HG03521 (cell line): ENCODE data around the gene SLC34A3.
A peak's percentile ranks its signal among the peaks of the same experiment; 100 is the strongest.

Experiments used
- ATAC-seq: cut with Tn5 transposase; IDR thresholded peaks from one replicate; pipeline ENCODE4 v1.9.1; 2021; ENCODE audit warnings: mild to moderate bottlenecking, moderate library complexity; ENCODE audit not compliant: unreplicated experiment

The SLC34A3 gene

GRCh38 chr9:137230705-137231371, at the start of gene SLC34A3:
Gene SLC34A3 (plus strand): TSS chr9:137230901. CDS start chr9:137231703, 802 bp downstream.
- no peak for ATAC-seq

GRCh38 chr9:137181680-137182079, 49.0 kb upstream of the SLC34A3 start:
- ATAC-seq: no peak

DNA sequence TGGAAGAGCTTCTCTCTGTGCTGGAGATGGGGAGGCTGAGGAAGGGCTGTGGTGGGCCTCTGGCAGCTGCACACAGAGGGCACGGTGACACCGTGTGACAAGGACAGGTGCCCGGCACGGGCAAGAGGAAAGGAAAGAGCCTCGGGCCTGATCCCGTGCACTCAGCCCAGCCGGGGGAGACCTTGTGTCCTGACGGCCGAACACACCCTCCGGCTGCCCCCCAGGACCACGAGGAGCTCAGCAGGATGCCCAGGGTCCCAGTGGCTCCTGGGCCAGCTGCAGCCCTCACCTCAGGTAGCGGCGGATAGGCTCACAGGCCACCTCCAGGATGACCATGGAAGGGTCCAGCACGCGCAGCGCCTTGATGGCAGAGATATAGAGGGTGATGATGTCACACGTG, 47.9 kb upstream of the SLC34A3 start:
- no peak for ATAC-seq

DNA sequence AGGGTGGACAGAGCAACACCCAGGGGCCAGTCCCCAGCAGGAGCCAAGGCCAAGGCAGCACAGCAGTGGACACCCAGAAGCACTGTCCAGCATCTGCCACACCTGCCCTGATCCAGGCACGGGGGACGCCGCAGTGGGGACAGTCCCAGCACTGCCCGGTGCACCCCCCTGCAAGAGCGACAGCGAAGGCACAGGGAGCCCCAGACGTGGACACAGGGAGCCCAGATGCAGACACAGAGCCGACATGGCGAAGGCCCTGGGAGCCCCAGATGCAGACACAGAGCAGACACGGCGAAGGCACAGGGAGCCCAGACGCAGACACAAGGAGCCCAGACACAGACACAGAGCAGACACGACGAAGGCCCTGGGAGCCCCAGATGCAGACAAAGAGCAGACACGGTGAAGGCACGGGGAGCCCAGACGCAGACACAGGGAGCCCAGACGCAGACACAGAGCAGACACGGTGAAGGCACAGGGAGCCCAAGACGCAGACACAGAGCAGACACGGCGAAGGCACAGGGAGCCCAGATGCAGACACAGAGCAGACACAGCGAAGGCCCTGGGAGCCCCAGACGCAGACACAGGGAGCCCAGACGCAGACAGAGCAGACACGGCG, 46.6 kb upstream of the SLC34A3 start:
- ATAC-seq: no peak

GRCh38 chr9:137184881-137185660, 45.6 kb upstream of the SLC34A3 start:
- ATAC-seq: no peak

GRCh38 chr9:137185921-137186320, 44.8 kb upstream of the SLC34A3 start:
- ATAC-seq: no peak

GRCh38 chr9:137186385-137186784, 44.3 kb upstream of the SLC34A3 start:
- ATAC-seq: no peak

DNA sequence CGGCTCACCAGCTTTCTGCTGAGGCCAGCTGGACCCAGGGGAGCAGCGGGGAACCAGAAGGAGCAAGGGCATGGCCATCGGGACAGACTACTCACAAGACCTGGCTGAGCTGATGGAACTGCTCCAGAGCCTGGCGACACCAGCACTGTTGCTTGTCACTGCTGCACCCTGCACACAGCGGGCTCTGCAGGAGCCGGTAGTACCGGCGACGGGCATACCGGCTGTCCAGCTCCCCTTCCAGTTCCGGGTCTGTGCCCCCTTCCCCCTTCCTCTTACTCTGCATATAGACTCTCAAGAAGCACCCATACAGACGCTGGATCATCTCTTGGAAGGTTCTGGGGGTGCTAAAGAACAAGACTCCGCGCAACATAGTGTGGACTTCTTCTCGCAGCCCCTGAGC, 43.3 kb upstream of the SLC34A3 start:
- no peak for ATAC-seq

DNA sequence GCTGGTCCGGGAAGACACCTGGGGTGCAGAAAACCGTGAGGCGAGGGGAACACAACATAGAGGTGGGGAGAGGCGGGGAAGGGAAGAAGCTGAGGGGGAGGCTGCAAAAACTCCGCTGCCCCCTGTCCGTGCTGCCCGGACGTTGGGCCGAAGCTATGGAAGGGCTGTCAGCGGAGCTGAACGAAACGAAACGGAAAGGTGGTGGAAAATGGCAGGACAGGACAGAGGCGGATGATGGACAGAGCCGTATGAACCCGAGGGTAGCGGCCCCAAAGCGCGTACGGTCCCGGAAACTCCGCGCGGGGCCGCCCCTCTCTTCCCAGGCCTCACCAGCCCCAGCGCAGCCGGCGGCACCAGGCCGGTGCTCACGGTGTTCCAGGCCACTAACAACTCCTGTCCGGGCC, 42.6 kb upstream of the SLC34A3 start:
- ATAC-seq: peak; percentile 2

DNA sequence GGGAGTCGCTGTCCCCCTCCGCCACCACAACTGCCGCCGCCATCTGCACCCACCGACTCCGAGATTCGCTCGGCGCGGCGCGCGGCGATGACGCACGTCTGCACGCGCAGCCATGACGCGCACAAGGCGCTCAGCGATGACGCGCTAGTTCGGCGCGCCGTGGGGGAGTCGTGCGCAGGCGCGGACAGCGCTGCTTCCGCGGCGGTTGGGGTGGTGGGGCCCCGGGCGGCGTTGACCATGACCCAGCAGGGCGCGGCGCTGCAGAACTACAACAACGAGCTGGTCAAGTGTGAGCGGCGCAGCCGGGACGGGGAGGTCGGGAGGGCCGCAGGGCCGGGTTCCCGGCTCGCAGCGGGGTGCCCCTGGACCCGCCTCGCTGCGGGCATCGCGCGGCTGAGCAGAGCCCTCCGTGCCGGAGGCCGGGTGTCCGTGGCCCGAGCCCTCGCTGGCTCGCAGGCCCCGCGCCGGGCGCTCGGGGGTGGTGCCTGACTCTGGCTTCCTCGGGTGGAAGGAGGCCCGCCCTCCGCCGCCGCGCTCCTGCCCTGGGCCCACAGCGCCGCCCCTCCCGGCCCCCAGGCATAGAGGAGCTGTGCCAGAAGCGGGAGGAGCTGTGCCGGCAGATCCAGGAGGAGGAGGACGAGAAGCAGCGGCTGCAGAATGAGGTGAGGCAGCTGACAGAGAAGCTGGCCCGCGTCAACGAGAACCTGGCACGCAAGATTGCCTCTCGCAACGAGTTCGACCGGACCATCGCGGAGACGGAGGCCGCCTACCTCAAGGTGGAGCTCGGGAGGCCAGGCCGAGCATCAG, 42.0 kb upstream of the SLC34A3 start, which contains the start of the genes ANAPC2 and SSNA1:
ANAPC2 (minus strand) TSS at position 71 of the 807 bp plus-strand sequence; CDS start at position 43, 28 bp downstream.
SSNA1 (plus strand) TSS at position 187 of the 807 bp plus-strand sequence; CDS start at position 238, 51 bp downstream.
- ATAC-seq: peak; percentile 76

GRCh38 chr9:137189297-137190295, 41.1 kb upstream of the SLC34A3 start:
- ATAC-seq: no peak

DNA sequence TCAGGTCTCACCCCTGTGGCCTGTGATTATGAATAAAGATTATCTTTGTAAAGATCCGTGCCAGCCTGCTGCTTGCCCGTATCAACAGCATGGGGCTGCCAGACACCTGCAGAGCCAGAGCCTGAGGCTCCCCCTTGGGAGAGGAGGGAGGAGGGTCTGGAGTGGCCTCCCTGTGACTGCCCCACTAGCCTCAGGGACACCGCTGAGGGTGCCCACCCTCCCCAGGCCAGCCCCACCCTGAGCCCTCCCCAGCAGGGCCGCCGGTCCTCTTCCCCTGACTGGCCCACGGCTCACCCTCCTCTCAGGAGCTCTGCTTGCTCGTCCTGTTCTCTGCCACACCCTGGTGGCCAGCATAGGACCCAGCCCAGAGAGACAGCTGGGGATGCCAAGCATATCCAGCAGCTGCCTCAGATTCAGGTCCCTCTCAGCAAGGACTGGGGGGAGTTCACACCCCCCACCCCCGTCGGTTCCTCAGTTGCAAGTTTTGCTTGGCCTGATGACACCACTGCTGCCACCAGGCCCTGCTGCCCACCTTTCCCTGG, 40.3 kb upstream of the SLC34A3 start:
- ATAC-seq: no peak

DNA sequence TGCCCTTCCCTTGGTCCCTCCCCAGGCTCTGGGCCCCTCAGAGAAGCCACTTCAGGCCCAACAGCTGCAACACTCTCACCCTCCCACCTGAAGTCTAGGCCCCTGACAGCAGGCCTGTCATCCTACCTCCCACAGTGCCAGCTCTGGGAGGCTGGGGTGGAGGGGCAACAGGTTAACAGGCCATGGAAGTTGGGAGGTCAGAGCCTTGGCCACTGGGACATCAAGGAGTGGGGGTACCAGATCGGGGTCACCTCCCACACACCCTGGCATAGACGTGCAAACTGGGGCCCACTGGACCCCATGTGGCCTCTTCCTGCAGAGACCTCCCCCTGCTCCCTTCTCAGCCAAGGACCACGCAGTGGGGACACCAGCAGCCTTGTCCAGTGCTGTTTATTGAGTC, 39.5 kb upstream of the SLC34A3 start:
- no peak for ATAC-seq

DNA sequence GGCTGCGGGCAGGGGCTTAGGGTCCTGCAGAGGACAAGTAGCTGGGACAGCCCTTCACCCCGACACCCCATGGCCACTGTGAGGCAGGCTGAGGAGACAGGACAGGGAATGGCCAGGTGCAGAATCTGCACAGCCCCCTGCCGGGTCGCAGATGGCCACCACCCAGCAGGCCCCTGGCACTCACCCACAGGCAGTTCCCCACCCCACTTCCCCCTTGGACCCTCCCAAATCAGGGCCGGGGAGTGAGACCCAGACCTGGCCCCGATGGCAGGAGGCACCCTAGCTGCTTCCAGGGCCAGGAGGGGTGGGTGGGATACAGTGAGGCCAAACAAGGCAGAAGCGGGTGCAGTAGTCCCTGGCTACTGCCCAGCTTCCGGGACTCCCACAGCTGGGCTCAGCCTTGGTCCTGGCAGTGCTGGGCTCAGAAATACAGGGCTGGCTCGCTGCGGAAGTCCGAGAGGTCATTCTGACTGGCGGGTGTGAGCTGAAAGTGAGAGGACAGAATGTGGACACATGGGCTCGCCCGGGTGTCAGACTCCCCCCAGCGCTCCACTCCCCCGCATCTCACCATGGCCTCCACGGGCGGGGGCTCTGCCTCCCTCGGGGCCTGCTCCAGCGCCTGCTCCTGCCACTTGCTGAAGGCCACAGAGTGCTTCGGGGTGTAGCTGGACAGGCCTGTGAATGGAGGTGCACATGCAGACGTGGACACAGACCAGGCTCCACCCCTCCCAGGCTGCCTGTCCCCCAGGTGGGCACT, 38.8 kb upstream of the SLC34A3 start:
- no peak for ATAC-seq

GRCh38 chr9:137192448-137192780, 38.3 kb upstream of the SLC34A3 start:
- ATAC-seq: no peak

DNA sequence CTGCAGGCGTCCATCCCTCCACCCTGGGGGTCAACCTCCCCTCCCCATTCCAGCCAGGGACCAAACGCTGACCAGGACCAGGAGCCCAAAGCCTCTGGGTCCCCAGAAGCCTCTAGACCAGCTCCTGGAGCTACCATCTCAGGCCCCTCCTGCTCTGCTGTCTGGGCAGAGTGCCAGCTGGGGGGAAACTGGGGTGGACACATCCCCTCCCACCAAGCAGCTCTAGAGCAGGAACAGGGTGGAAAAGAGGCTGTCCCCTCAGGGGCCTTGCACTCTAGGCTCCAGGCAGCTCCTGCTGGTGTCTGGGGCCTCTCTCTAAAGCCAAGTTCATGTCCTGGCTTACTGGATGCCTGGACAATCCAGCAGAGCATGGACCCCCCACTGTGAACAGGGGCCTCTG, 37.8 kb upstream of the SLC34A3 start:
- no peak for ATAC-seq

GRCh38 chr9:137193771-137194170, 36.9 kb upstream of the SLC34A3 start:
- ATAC-seq: no peak

- no peak for ATAC-seq
Observed at GRCh38 chr9:137194388-137194787, 36.3 kb upstream of the SLC34A3 start.

DNA sequence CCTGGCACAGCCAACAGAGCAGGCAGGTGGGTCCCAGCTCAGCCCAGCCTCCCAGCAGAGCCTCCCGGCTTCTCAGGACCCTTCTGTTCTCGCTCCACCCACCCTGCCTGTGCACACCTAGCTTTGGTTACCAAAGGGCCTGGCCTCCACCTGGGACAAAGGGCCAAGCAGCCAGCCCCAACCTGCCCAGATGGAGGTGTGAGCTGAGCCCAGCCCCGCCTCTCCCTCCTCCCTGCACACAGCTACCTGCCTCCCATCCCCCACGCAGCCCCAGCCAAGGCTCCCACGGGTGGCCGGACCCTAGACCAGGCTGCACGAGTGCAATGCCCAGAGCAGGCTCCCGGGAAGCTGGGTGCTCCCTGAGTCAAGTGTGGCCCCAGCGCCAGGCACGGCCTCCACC, 35.8 kb upstream of the SLC34A3 start:
- no peak for ATAC-seq
